H1 (cell line): Measurements from ENCODE around the gene SLC12A6. TPM values are rescaled to one million over a fixed set of nuclear protein-coding genes. Genes with fewer than 3 reads are reported as not detected.
"Not testable (repeated sequence)": the region's sequence is repeated elsewhere in the genome, so short reads cannot be mapped to it uniquely, and the experiment has no call there.

Source experiments
- CTCF ChIA-PET: fragments of 300-600 bp; sonication (Branson Sonifier 250); formaldehyde crosslinking; loops from one replicate; lab custom pipeline; 2021; ENCODE audit not compliant: partially characterized antibody; lab: Charles Lee
- POLR2A ChIA-PET: fragments of 300-600 bp; sonication (Branson Sonifier 250); formaldehyde crosslinking; loops from one replicate; lab custom pipeline; 2021; ENCODE audit warnings: inconsistent platforms; ENCODE audit not compliant: partially characterized antibody; lab: Charles Lee
- DNase-seq, 2 experiments: peaks; one replicate each; pipeline versions ENCODE4 v3.0.0 to v3.0.0-alpha.2; 2010 to 2022; ENCODE audit warnings: low spot score in 2 of 2, low read depth in 1 of 2, mixed read lengths in 1 of 2
- FAIRE-seq: peaks from 2 replicates; lab custom pipeline; 2011; peaks lifted over from hg19 to GRCh38; lab: Jason Lieb, UNC
- H2AFZ ChIP-seq: 2 replicates; pipeline ENCODE4 v1.8.1; 2012; ENCODE audit warnings: low read length, inconsistent platforms
- H2AK5ac ChIP-seq: 2 replicates; pipeline ENCODE4 v1.6.1; 2013; ENCODE audit warnings: low read depth, low read length
- H2BK120ac ChIP-seq: replicated peaks from 2 replicates; pipeline ENCODE3; 2013; ENCODE audit warnings: low read depth, low read length, inconsistent platforms
- H2BK12ac ChIP-seq: 2 replicates; pipeline ENCODE4 v1.6.1; 2013; ENCODE audit warnings: low read depth, low read length
- H2BK15ac ChIP-seq: 2 replicates; pipeline ENCODE4 v1.6.1; 2013; ENCODE audit warnings: low read length
- H2BK20ac ChIP-seq: 2 replicates; pipeline ENCODE4 v1.6.1; 2013; ENCODE audit warnings: low read length
- H2BK5ac ChIP-seq: 2 replicates; pipeline ENCODE4 v1.6.1; 2013; ENCODE audit warnings: low read depth, low read length
- H3K14ac ChIP-seq: 2 replicates; pipeline ENCODE4 v1.6.1; 2013; ENCODE audit warnings: inconsistent platforms; ENCODE audit not compliant: insufficient read length
- H3K18ac ChIP-seq: 2 replicates; pipeline ENCODE4 v1.6.1; 2013; ENCODE audit warnings: low read length; ENCODE audit errors: extremely low read depth
- H3K23ac ChIP-seq: 2 replicates; pipeline ENCODE4 v1.6.1; 2013; ENCODE audit warnings: inconsistent platforms; ENCODE audit not compliant: insufficient read length
- H3K23me2 ChIP-seq: 2 replicates; pipeline ENCODE4 v1.6.1; 2013; ENCODE audit warnings: low read depth, low read length
- H3K27ac ChIP-seq: 2 replicates; pipeline ENCODE4 v1.6.1; 2011; ENCODE audit warnings: low read depth, low read length, inconsistent platforms
- H3K27me3 ChIP-seq, 4 experiments: replicated peaks in 1 of 4; 1 replicate in 1 of 4; 2 replicates in 3 of 4; pipeline versions ENCODE4 v1.6.1 to v1.8.1; 2011 to 2013; ENCODE audit warnings: low read length in 3 of 4, mild to moderate bottlenecking in 3 of 4, inconsistent platforms in 2 of 4, mixed read lengths in 2 of 4, moderate library complexity in 1 of 4; ENCODE audit not compliant: control insufficient read depth in 3 of 4, insufficient read depth in 3 of 4; ENCODE audit errors: extremely low read depth in 1 of 4
- H3K36me3 ChIP-seq, 4 experiments: 2 replicates each; pipeline versions ENCODE4 v1.6.1 to v1.8.1; 2011 to 2013; ENCODE audit warnings: mild to moderate bottlenecking in 4 of 4, low read length in 3 of 4, moderate library complexity in 2 of 4, control low read depth in 1 of 4, inconsistent platforms in 1 of 4; ENCODE audit not compliant: insufficient read depth in 4 of 4, control insufficient read depth in 2 of 4
- H3K4ac ChIP-seq: replicated peaks from 2 replicates; pipeline ENCODE3; 2013; ENCODE audit warnings: low read length, low read depth, mixed read lengths, inconsistent platforms; ENCODE audit not compliant: insufficient read length
- H3K4me1 ChIP-seq, 4 experiments: replicated peaks in 1 of 4; 1 replicate in 1 of 4; 2 replicates in 3 of 4; pipeline versions ENCODE4 v1.6.1 to v1.8.1; 2011 to 2013; ENCODE audit warnings: low read length in 3 of 4, inconsistent platforms in 2 of 4, mixed read lengths in 1 of 4; ENCODE audit not compliant: insufficient read depth in 4 of 4, control insufficient read depth in 3 of 4
- H3K4me2 ChIP-seq, 2 experiments: 2 replicates each; pipeline versions ENCODE4 v1.6.1 to v1.8.1; 2011 to 2013; ENCODE audit warnings: low read depth in 2 of 2, low read length in 2 of 2, control low read depth in 1 of 2, inconsistent platforms in 1 of 2, mild to moderate bottlenecking in 1 of 2; ENCODE audit not compliant: insufficient read depth in 1 of 2
- H3K4me3 ChIP-seq, 4 experiments: fragments of 200-600, 300-600 bp in 1 of 4; sonication (generic), shearing (Covaris generic), sonication (Bioruptor Twin) in 1 of 4; 2 replicates each; pipeline versions ENCODE4 v1.5.1 to v1.8.1; 2011 to 2016; ENCODE audit warnings: low read length in 4 of 4, low read depth in 3 of 4, control low read depth in 2 of 4, inconsistent platforms in 2 of 4, mild to moderate bottlenecking in 2 of 4, mixed read lengths in 1 of 4, moderate library complexity in 1 of 4; ENCODE audit not compliant: insufficient read depth in 2 of 4; ENCODE audit errors: extremely low read depth in 1 of 4
- H3K56ac ChIP-seq: replicated peaks from 2 replicates; pipeline ENCODE3; 2013; ENCODE audit warnings: low read depth, mild to moderate bottlenecking, mixed read lengths, low read length, inconsistent platforms; ENCODE audit not compliant: insufficient read length
- H3K79me1 ChIP-seq: 2 replicates; pipeline ENCODE4 v1.6.1; 2013; ENCODE audit warnings: low read depth, low read length, control low read depth
- H3K79me2 ChIP-seq, 2 experiments: 2 replicates each; pipeline versions ENCODE4 v1.6.1 to v1.8.1; 2012 to 2013; ENCODE audit warnings: low read length in 2 of 2, mild to moderate bottlenecking in 2 of 2, inconsistent platforms in 1 of 2; ENCODE audit not compliant: insufficient read depth in 2 of 2, control insufficient read depth in 1 of 2
- H3K9ac ChIP-seq, 4 experiments: replicated peaks in 1 of 4; 1 replicate in 1 of 4; 2 replicates in 3 of 4; pipeline versions ENCODE4 v1.6.1 to v1.8.1; 2011 to 2013; ENCODE audit warnings: low read depth in 3 of 4, low read length in 3 of 4, control low read depth in 2 of 4, mild to moderate bottlenecking in 2 of 4, moderate library complexity in 2 of 4, inconsistent platforms in 1 of 4; ENCODE audit errors: extremely low read depth in 1 of 4
- H3K9me3 ChIP-seq, 2 experiments: 2 replicates each; pipeline versions ENCODE4 v1.6.1 to v1.8.1; 2012 to 2013; ENCODE audit warnings: mild to moderate bottlenecking in 2 of 2, moderate library complexity in 2 of 2, control low read depth in 1 of 2, inconsistent platforms in 1 of 2, low read depth in 1 of 2, low read length in 1 of 2, mixed read lengths in 1 of 2; ENCODE audit not compliant: insufficient read depth in 2 of 2
- H4K20me1 ChIP-seq, 2 experiments: replicated peaks in 1 of 2; 2 replicates each; pipeline versions ENCODE3 to v1.8.1; 2011 to 2013; ENCODE audit warnings: inconsistent platforms in 2 of 2, low read length in 2 of 2, mild to moderate bottlenecking in 1 of 2; ENCODE audit not compliant: insufficient read depth in 2 of 2, control insufficient read depth in 1 of 2
- H4K5ac ChIP-seq: 2 replicates; pipeline ENCODE4 v1.6.1; 2013; ENCODE audit warnings: low read length, low read depth, mixed read lengths, inconsistent platforms; ENCODE audit not compliant: insufficient read length
- H4K8ac ChIP-seq: 2 replicates; pipeline ENCODE4 v1.8.0; 2013; ENCODE audit warnings: mild to moderate bottlenecking, moderate library complexity, low read length, inconsistent platforms; ENCODE audit not compliant: insufficient read depth; ENCODE audit errors: extremely low read depth
- H4K91ac ChIP-seq: replicated peaks from 2 replicates; pipeline ENCODE3; 2013; ENCODE audit warnings: low read length, mixed read lengths, inconsistent platforms; ENCODE audit not compliant: insufficient read length
- FOSL1 ChIP-seq: IDR thresholded peaks from 2 replicates; pipeline ENCODE4 v1.6.1; 2011; ENCODE audit warnings: mild to moderate bottlenecking, low read depth, low read length, moderate library complexity; ENCODE audit not compliant: insufficient read depth
- HDAC2 ChIP-seq, 2 experiments: fragments of 300-600 bp in 1 of 2; sonication (generic) in 1 of 2; IDR thresholded peaks; 2 replicates each; pipeline ENCODE4 v1.6.1; 2011 to 2012; ENCODE audit warnings: low read depth in 2 of 2, low read length in 2 of 2, mild to moderate bottlenecking in 2 of 2, moderate library complexity in 2 of 2, borderline replicate concordance in 1 of 2, inconsistent platforms in 1 of 2
- JUN ChIP-seq: IDR thresholded peaks from 2 replicates; pipeline ENCODE4 v1.6.1; 2011; ENCODE audit warnings: low read depth, mild to moderate bottlenecking, improper control_type of control experiment, low read length
- NRF1 ChIP-seq: IDR thresholded peaks from 2 replicates; pipeline ENCODE4 v1.6.1; 2011; ENCODE audit warnings: mild to moderate bottlenecking, low read depth, low read length, improper control_type of control experiment
- RAD21 ChIP-seq, 2 experiments: IDR thresholded peaks in 1 of 2; conservative IDR thresholded peaks in 1 of 2; 2 replicates each; pipeline ENCODE4 v1.6.1; 2011; ENCODE audit warnings: low read depth in 2 of 2, low read length in 2 of 2, improper control_type of control experiment in 1 of 2, inconsistent platforms in 1 of 2, mild to moderate bottlenecking in 1 of 2, moderate library complexity in 1 of 2
- WGBS, 2 experiments: shearing (Covaris generic) in 1 of 2; methylation state at CpG; one replicate each; pipeline versions ENCODE4 v1.1.6 to v1.1.7; 2013 to 2015; ENCODE audit warnings: low lambda C conversion rate in 2 of 2, mixed read lengths in 2 of 2, inconsistent platforms in 1 of 2, low coverage in 1 of 2, missing lambda C conversion rate in 1 of 2; ENCODE audit not compliant: insufficient replicate concordance in 2 of 2, insufficient coverage in 1 of 2, insufficient read length in 1 of 2; ENCODE audit errors: extremely low coverage in 1 of 2, missing lambda C conversion rate in 1 of 2; 5-methylcytosine and 5-hydroxymethylcytosine counted together
- polyA plus RNA-seq, 7 experiments: library from polyadenylated mRNA; depleted of rRNA in 3 of 7; stranded (reverse) in 5 of 7; unstranded in 2 of 7; fragments of >200 nt in 5 of 7; fragments of 200-250 nt in 2 of 7; gene quantifications; 1 replicate in 5 of 7; 2 replicates in 1 of 7; 4 replicates in 1 of 7; pipeline versions ENCODE4 v1.2.1 to v1.2.3, GENCODE V29; 2011 to 2013; ENCODE audit warnings: missing spikeins in 2 of 7, mixed read lengths in 2 of 7
- total RNA-seq: library from RNA; stranded (reverse); fragmentation: NEBNext Ultra II Directional; extraction: Animal tissue kit (Norgen Biotek cat#: 25700); gene quantifications from 2 replicates; pipeline ENCODE4 v1.2.1, GENCODE V29; 2021
- TF ChIP-seq, protein P1 (sequence below): IDR thresholded peaks from 2 replicates; pipeline ENCODE4 v1.6.1; 2012; ENCODE audit warnings: inconsistent platforms

Gene SLC12A6
- total and polyA plus RNA-seq, 2 of the 8 experiments (the other 6 are each of a cell fraction or from before 2014, with no cell fraction given): 9.2 to 11.1 TPM

DNA sequence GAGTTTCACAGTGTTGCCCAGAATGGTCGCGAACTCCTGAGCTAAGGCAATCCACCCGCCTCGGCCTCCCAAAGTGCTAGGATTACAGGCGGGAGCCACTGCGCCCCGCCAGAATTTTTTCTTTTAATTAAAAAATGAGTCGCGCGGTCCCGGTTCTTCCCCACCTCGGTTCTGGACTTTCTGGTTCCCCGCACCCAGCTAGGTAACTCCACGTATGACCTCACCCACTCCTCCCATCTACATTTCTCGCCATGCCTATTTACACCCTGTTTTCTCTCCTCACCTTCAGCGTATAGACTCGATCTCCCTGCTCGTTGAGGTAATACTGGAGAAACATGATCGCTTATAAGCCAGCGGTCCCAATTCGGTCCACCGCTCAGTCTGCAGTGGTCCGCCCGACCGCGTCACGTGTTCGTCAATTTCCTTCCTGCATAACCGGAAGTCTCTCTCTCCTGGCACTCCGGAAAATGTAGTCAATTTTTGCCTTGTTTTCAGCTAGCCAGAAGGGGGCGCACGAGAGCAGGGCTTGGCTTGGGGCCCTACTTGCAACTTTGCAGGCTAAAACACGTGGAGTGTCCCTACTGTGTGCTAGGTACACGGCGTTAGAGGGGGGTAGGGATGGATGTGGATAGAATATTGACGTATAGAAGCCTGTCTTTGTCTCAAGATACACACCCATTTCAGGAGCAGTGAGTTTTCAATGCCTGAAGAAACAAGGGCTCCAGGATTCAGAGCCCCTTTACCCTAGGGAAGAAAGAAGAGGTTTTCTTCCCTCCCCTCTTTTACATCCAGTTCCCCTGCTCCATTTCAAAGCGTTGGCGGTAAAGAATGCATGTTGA lies 5.4 kb upstream of the SLC12A6 start, which contains the start of the genes NOP10 and NUTM1 (continued):
- TF ChIP-seq RAD21 (IDR thresholded peaks at IDR 0.05 in 1 of 2, conservative IDR thresholded peaks at IDR 0.05 in 1 of 2; ENCODE audit: low read depth in 2 of 2, low read length in 2 of 2): peak; percentile 80 to 84
- 0 out of 4 replicates have a peak, but pooled peaks have one; percentile 10 to 50 for TF ChIP-seq HDAC2 (IDR thresholded peaks at IDR 0.05; ENCODE audit: borderline replicate concordance in 1 of 2, low read depth in 2 of 2, low read length in 2 of 2)
- no peak for TF ChIP-seq FOSL1
- no peak for TF ChIP-seq NRF1
- no peak for TF ChIP-seq JUN
- TF ChIP-seq, protein P1, sequence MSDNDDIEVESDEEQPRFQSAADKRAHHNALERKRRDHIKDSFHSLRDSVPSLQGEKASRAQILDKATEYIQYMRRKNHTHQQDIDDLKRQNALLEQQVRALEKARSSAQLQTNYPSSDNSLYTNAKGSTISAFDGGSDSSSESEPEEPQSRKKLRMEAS: peak; percentile 98

DNA sequence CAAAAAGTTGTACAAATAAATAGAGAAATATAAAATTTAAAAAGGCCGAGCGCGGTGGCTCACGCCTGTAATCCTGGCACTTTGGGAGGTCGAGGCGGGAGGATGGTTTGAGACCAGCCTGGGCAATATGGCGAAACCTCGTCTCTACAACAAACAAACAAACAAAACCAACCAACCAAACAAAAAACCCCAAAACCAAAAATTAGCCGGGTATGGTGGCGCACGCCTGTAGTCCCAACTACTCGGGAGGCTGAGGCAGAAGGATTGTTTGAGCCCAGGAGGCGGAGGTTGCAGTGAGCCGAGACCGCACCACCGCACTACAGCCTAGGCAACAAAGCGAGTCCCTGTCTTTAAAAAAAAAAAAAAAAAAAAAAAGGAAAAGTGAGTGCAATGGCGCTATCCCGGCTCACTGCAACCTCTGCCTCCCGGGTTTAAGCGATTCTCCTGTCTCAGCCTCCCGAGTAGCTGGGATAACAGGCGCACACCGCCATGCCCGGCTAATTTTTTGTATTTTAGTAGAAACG lies 4.7 kb upstream of the SLC12A6 start:
- 38% methylated on average over 26 of the region's 26 CpGs; no CpG with 5 or more reads in 1 of the 2 experiments for WGBS, 2 experiments
- Histone ChIP-seq H3K9ac (peak overlapping the region in 3 of 4 experiments; percentile 81 to 93 (median 85); a peak in 6 of 7 replicates), H3K4me3 (peak overlapping the region; percentile 86 to 94 (median 92)), H3K4me2 (peak overlapping the region; percentile 20 to 73), H3K36me3 (peaks cover 2 to 13% (median 6%) of the 10 kb centered on the region in 4 experiments; a peak in 5 of 8 replicates), H4K8ac (peak overlapping the region; percentile 86), H3K79me2 (peaks cover 0 to 20% of the 10 kb centered on the region in 2 experiments; a peak in 3 of 4 replicates), H3K4me1 (peaks cover 4 to 11% (median 8%) of the 10 kb centered on the region in 4 experiments; a peak in 6 of 7 replicates)
- H3K23me2 ChIP-seq, H3K27me3 ChIP-seq, H2BK5ac ChIP-seq, H2BK20ac ChIP-seq, H3K9me3 ChIP-seq, H3K23ac ChIP-seq, H4K91ac ChIP-seq, H3K14ac ChIP-seq, H2AK5ac ChIP-seq, FAIRE-seq, H3K79me1 ChIP-seq, H2BK15ac ChIP-seq, H4K5ac ChIP-seq, H3K56ac ChIP-seq, H2AFZ ChIP-seq, H2BK120ac ChIP-seq, H2BK12ac ChIP-seq, H4K20me1 ChIP-seq, H3K27ac ChIP-seq, H3K18ac ChIP-seq, H3K4ac ChIP-seq, DNase-seq: not testable (repeated sequence)
- POLR2A ChIA-PET: interaction anchor here (0.8 to 1.9 kb wide), 6 partner anchors 8 to 25 kb away, joined by 3 to 17 read pairs (median 4); partner anchors contain the start of gene LPCAT4
- CTCF ChIA-PET: interaction anchor here (0.6 to 3.4 kb wide), 7 partner anchors 11 to 512 kb away, joined by 3 to 34 read pairs (median 6); partner anchors contain the start of gene LPCAT4
